ENCODE measurements around the gene ARNT2. TPM values are rescaled to one million over a fixed set of nuclear protein-coding genes. Genes with fewer than 3 reads are reported as not detected.

ARNT2 gene
- total and polyA plus RNA-seq, 2 donors (not counting 1 experiment from before 2014, with no cell fraction given): 15.5 to 61.2 TPM

DNA sequence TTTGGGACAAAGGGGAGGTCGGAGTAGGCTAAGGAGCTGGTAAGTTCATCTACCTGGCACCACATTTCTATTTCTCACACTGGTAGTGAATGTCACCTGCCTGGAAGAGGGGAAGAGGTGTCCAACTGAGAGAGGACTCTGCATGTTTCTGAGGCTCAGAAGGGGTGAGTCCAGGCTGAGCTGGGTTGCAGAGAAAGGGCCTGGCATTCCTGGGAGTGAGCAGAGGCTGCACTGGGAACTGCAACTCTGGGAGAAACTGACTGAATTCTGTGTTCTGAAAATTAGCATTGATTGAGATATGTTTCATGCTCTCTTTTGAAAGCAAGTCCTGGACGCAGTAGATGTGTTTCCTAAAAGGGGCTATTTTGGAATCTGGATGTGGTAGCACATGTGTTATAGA is 32.3 kb upstream of the ARNT2 start:
- H3K4me1 ChIP-seq (ENCODE audit: control insufficient read depth, extremely low read depth, insufficient read depth, low read length): no peaks in the 10 kb centered on the region
- no peak overlapping the region for H3K9ac ChIP-seq (ENCODE audit: insufficient read depth, low read length)
- peaks cover 2% of the 10 kb centered on the region for H3K27me3 ChIP-seq (ENCODE audit: control insufficient read depth, insufficient read depth, low read length)
- H3K27ac ChIP-seq (ENCODE audit: insufficient read depth, low read length): no peak overlapping the region
- no peak overlapping the region for H3K4me3 ChIP-seq (replicated peaks in 1 of 4; ENCODE audit: control extremely low read depth in 1 of 4, insufficient read depth in 1 of 4, low read depth in 3 of 4, low read length in 4 of 4)
- no peaks in the 10 kb centered on the region for H3K9me3 ChIP-seq (ENCODE audit: control insufficient read depth, insufficient read depth, low read depth, low read length)
- DNase-seq (ENCODE audit: low read depth in 2 of 2): no peak
- no peaks in the 10 kb centered on the region for H3K36me3 ChIP-seq (ENCODE audit: control insufficient read depth, insufficient read depth, low read length)
- H3K79me2 ChIP-seq (ENCODE audit: control insufficient read depth, insufficient read depth, low read length): no peaks in the 10 kb centered on the region
- H4K20me1 ChIP-seq (ENCODE audit: control insufficient read depth, extremely low read depth, insufficient read depth, low read length): no peaks in the 10 kb centered on the region
- no peak overlapping the region for H3K4me2 ChIP-seq (ENCODE audit: extremely low read depth, insufficient read depth, low read length)
- no peak overlapping the region for H2AFZ ChIP-seq (ENCODE audit: low read length)
- no peak for TF ChIP-seq EZH2 (IDR thresholded peaks at IDR 0.05; ENCODE audit: low read length, missing control alignments)
- TF ChIP-seq, protein P1, sequence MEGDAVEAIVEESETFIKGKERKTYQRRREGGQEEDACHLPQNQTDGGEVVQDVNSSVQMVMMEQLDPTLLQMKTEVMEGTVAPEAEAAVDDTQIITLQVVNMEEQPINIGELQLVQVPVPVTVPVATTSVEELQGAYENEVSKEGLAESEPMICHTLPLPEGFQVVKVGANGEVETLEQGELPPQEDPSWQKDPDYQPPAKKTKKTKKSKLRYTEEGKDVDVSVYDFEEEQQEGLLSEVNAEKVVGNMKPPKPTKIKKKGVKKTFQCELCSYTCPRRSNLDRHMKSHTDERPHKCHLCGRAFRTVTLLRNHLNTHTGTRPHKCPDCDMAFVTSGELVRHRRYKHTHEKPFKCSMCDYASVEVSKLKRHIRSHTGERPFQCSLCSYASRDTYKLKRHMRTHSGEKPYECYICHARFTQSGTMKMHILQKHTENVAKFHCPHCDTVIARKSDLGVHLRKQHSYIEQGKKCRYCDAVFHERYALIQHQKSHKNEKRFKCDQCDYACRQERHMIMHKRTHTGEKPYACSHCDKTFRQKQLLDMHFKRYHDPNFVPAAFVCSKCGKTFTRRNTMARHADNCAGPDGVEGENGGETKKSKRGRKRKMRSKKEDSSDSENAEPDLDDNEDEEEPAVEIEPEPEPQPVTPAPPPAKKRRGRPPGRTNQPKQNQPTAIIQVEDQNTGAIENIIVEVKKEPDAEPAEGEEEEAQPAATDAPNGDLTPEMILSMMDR (conservative IDR thresholded peaks at IDR 0.05 in 1 of 2, IDR thresholded peaks at IDR 0.05 in 1 of 2; ENCODE audit: low read depth in 1 of 2, low read length in 2 of 2): no peak

DNA sequence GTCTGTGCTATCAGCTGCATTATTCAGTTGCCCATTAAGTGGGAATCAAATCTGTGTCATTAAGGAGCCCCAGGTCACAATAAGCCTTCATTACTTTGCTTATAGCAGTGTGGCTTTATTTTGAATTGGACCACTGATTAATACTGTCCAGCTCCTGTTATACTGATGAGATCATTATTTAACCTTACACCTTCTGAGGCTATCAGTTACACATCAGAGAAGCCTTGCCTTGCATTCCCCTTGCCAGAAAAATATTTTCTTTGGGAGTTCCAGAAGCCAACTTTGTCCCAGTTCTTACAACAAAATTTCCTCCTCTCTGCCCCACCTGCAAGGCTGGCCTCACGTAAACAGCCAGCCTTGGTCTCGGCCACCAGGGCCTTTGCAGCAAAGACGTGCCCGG is 29.7 kb upstream of the ARNT2 start:
- no peaks in the 10 kb centered on the region for H3K79me2 ChIP-seq (ENCODE audit: control insufficient read depth, insufficient read depth, low read length)
- no peaks in the 10 kb centered on the region for H3K4me1 ChIP-seq (ENCODE audit: control insufficient read depth, extremely low read depth, insufficient read depth, low read length)
- H3K36me3 ChIP-seq (ENCODE audit: control insufficient read depth, insufficient read depth, low read length): no peaks in the 10 kb centered on the region
- H3K27me3 ChIP-seq (ENCODE audit: control insufficient read depth, insufficient read depth, low read length): peaks cover 2% of the 10 kb centered on the region
- TF ChIP-seq, protein P1 (conservative IDR thresholded peaks at IDR 0.05 in 1 of 2, IDR thresholded peaks at IDR 0.05 in 1 of 2; ENCODE audit: low read depth in 1 of 2, low read length in 2 of 2): no peak
- no peak for TF ChIP-seq EZH2 (IDR thresholded peaks at IDR 0.05; ENCODE audit: low read length, missing control alignments)
- no peak overlapping the region for H3K4me2 ChIP-seq (ENCODE audit: extremely low read depth, insufficient read depth, low read length)
- no peak overlapping the region for H3K9ac ChIP-seq (ENCODE audit: insufficient read depth, low read length)
- no peak overlapping the region for H2AFZ ChIP-seq (ENCODE audit: low read length)
- H3K4me3 ChIP-seq (replicated peaks in 1 of 4; ENCODE audit: control extremely low read depth in 1 of 4, insufficient read depth in 1 of 4, low read depth in 3 of 4, low read length in 4 of 4): no peak overlapping the region
- no peaks in the 10 kb centered on the region for H3K9me3 ChIP-seq (ENCODE audit: control insufficient read depth, insufficient read depth, low read depth, low read length)
- H4K20me1 ChIP-seq (ENCODE audit: control insufficient read depth, extremely low read depth, insufficient read depth, low read length): no peaks in the 10 kb centered on the region
- no peak overlapping the region for H3K27ac ChIP-seq (ENCODE audit: insufficient read depth, low read length)
- DNase-seq (ENCODE audit: low read depth in 2 of 2): no peak

- H3K9ac ChIP-seq (ENCODE audit: insufficient read depth, low read length): no peak overlapping the region
- H3K4me1 ChIP-seq (ENCODE audit: control insufficient read depth, extremely low read depth, insufficient read depth, low read length): no peaks in the 10 kb centered on the region
- peaks cover 5% of the 10 kb centered on the region for H3K27me3 ChIP-seq (ENCODE audit: control insufficient read depth, insufficient read depth, low read length)
- no peaks in the 10 kb centered on the region for H3K9me3 ChIP-seq (ENCODE audit: control insufficient read depth, insufficient read depth, low read depth, low read length)
- no peaks in the 10 kb centered on the region for H3K36me3 ChIP-seq (ENCODE audit: control insufficient read depth, insufficient read depth, low read length)
- no peaks in the 10 kb centered on the region for H3K79me2 ChIP-seq (ENCODE audit: control insufficient read depth, insufficient read depth, low read length)
- H3K27ac ChIP-seq (ENCODE audit: insufficient read depth, low read length): no peak overlapping the region
- no peak overlapping the region for H3K4me3 ChIP-seq (replicated peaks in 1 of 4; ENCODE audit: control extremely low read depth in 1 of 4, insufficient read depth in 1 of 4, low read depth in 3 of 4, low read length in 4 of 4)
- no peak for DNase-seq (ENCODE audit: low read depth in 2 of 2)
- no peak overlapping the region for H3K4me2 ChIP-seq (ENCODE audit: extremely low read depth, insufficient read depth, low read length)
- no peak overlapping the region for H2AFZ ChIP-seq (ENCODE audit: low read length)
- no peaks in the 10 kb centered on the region for H4K20me1 ChIP-seq (ENCODE audit: control insufficient read depth, extremely low read depth, insufficient read depth, low read length)
- TF ChIP-seq, protein P1 (conservative IDR thresholded peaks at IDR 0.05 in 1 of 2, IDR thresholded peaks at IDR 0.05 in 1 of 2; ENCODE audit: low read depth in 1 of 2, low read length in 2 of 2): no peak
- TF ChIP-seq EZH2 (IDR thresholded peaks at IDR 0.05; ENCODE audit: low read length, missing control alignments): no peak
Measured at GRCh38 chr15:80375968-80376891, 28.0 kb upstream of the ARNT2 start.
